Fibroblast of lung (primary cell): ENCODE measurements around the gene APOL4. TPM values are rescaled to one million over a fixed set of nuclear protein-coding genes. Genes with fewer than 3 reads are reported as not detected.

Experiments used
- DNase-seq, 2 donors: peaks; one replicate each; pipeline versions ENCODE4 v3.0.0 to v3.0.0-alpha.2; 2010; ENCODE audit warnings: low read depth in 2 of 2
- H2AFZ ChIP-seq: 2 replicates; pipeline ENCODE4 v1.5.1; 2012; ENCODE audit warnings: low read length, control low read depth, inconsistent platforms
- H3K27ac ChIP-seq: 2 replicates; pipeline ENCODE4 v1.5.1; 2011; ENCODE audit warnings: low read length, control low read depth; ENCODE audit not compliant: insufficient read depth
- H3K27me3 ChIP-seq: 2 replicates; pipeline ENCODE4 v1.5.1; 2011; ENCODE audit warnings: mild to moderate bottlenecking, low read length; ENCODE audit not compliant: control insufficient read depth, insufficient read depth
- H3K36me3 ChIP-seq: 2 replicates; pipeline ENCODE4 v1.5.1; 2011; ENCODE audit warnings: low read length; ENCODE audit not compliant: control insufficient read depth, insufficient read depth
- H3K4me1 ChIP-seq: 2 replicates; pipeline ENCODE4 v1.5.1; 2011; ENCODE audit warnings: low read length; ENCODE audit not compliant: control insufficient read depth, insufficient read depth; ENCODE audit errors: extremely low read depth
- H3K4me2 ChIP-seq: 2 replicates; pipeline ENCODE4 v1.5.1; 2011; ENCODE audit warnings: low read length, control low read depth; ENCODE audit not compliant: insufficient read depth; ENCODE audit errors: extremely low read depth
- H3K4me3 ChIP-seq, 4 experiments: fragments of 200-600 bp in 1 of 4; sonication (generic) in 1 of 4; replicated peaks in 1 of 4; 2 replicates each; pipeline ENCODE4 v1.5.1; 2011 to 2016; ENCODE audit warnings: low read length in 4 of 4, low read depth in 3 of 4, mild to moderate bottlenecking in 3 of 4, control low read depth in 2 of 4, inconsistent platforms in 1 of 4, mixed read lengths in 1 of 4; ENCODE audit not compliant: insufficient read depth in 1 of 4; ENCODE audit errors: control extremely low read depth in 1 of 4
- H3K79me2 ChIP-seq: 2 replicates; pipeline ENCODE4 v1.5.1; 2012; ENCODE audit warnings: mild to moderate bottlenecking, low read length, inconsistent platforms; ENCODE audit not compliant: control insufficient read depth, insufficient read depth
- H3K9ac ChIP-seq: 2 replicates; pipeline ENCODE4 v1.5.1; 2011; ENCODE audit warnings: mild to moderate bottlenecking, low read length, control low read depth; ENCODE audit not compliant: insufficient read depth
- H3K9me3 ChIP-seq: 2 replicates; pipeline ENCODE4 v1.5.1; 2012; ENCODE audit warnings: low read depth, low read length; ENCODE audit not compliant: control insufficient read depth, insufficient read depth
- H4K20me1 ChIP-seq: 2 replicates; pipeline ENCODE4 v1.5.1; 2011; ENCODE audit warnings: low read length; ENCODE audit not compliant: control insufficient read depth, insufficient read depth; ENCODE audit errors: extremely low read depth
- CTCF ChIP-seq, 2 donors: IDR thresholded peaks in 1 of 2; conservative IDR thresholded peaks in 1 of 2; 1 replicate in 1 of 2; 2 replicates in 1 of 2; pipeline ENCODE4 v1.5.1; 2011 to 2012; ENCODE audit warnings: low read length in 2 of 2, control low read depth in 1 of 2, inconsistent platforms in 1 of 2, low read depth in 1 of 2, mild to moderate bottlenecking in 1 of 2
- EZH2 ChIP-seq: IDR thresholded peaks from 2 replicates; pipeline ENCODE4 v1.5.1; 2012; ENCODE audit warnings: low read length, control low read depth, mild to moderate bottlenecking; ENCODE audit errors: missing control alignments
- polyA plus RNA-seq, 2 donors: library from polyadenylated mRNA; depleted of rRNA in 1 of 2; stranded (reverse) in 1 of 2; unstranded in 1 of 2; fragments of >200 nt; gene quantifications; 2 replicates each; pipeline ENCODE4 v1.2.1, GENCODE V29; 2011 to 2012; ENCODE audit warnings: missing spikeins in 1 of 2
- total RNA-seq: library from RNA; depleted of rRNA; stranded (reverse); fragments of >200 nt; gene quantifications from 2 replicates; pipeline ENCODE4 v1.2.1, GENCODE V29; 2014

APOL4 gene
- total and polyA plus RNA-seq, 2 donors (not counting 1 experiment from before 2014, with no cell fraction given): 0.31 to 2.0 TPM

- H3K79me2 ChIP-seq: no peaks in the 10 kb centered on the region
- peaks cover 4% of the 10 kb centered on the region for H3K4me1 ChIP-seq
- no peaks in the 10 kb centered on the region for H3K27me3 ChIP-seq
- no peak overlapping the region for H3K9ac ChIP-seq
- H4K20me1 ChIP-seq: no peaks in the 10 kb centered on the region
- peak; percentile 64 to 83 for DNase-seq
- no peak overlapping the region for H3K4me3 ChIP-seq
- no peak overlapping the region for H2AFZ ChIP-seq
- no peak overlapping the region for H3K4me2 ChIP-seq
- H3K9me3 ChIP-seq: no peaks in the 10 kb centered on the region
- no peak overlapping the region for H3K27ac ChIP-seq
- no peaks in the 10 kb centered on the region for H3K36me3 ChIP-seq
- TF ChIP-seq CTCF (conservative IDR thresholded peaks at IDR 0.05 in 1 of 2, IDR thresholded peaks at IDR 0.05 in 1 of 2; ENCODE audit: low read depth in 1 of 2, low read length in 2 of 2) (peak; percentile 86 to 88), EZH2 (no peak)
Observed at GRCh38 chr22:36144886-36145541, 56.6 kb downstream of the APOL4 start.

GRCh38 chr22:36143956-36144355 lies 57.7 kb downstream of the APOL4 start:
- no peak overlapping the region for H3K9ac ChIP-seq
- peaks cover 4% of the 10 kb centered on the region for H3K4me1 ChIP-seq
- no peak overlapping the region for H2AFZ ChIP-seq
- H3K27me3 ChIP-seq: no peaks in the 10 kb centered on the region
- H3K4me2 ChIP-seq: no peak overlapping the region
- TF ChIP-seq EZH2 (no peak), CTCF (conservative IDR thresholded peaks at IDR 0.05 in 1 of 2, IDR thresholded peaks at IDR 0.05 in 1 of 2; ENCODE audit: low read depth in 1 of 2, low read length in 2 of 2) (no peak)
- H3K9me3 ChIP-seq: no peaks in the 10 kb centered on the region
- H3K27ac ChIP-seq: no peak overlapping the region
- H3K79me2 ChIP-seq: no peaks in the 10 kb centered on the region
- DNase-seq: no peak
- no peak overlapping the region for H3K4me3 ChIP-seq
- H4K20me1 ChIP-seq: no peaks in the 10 kb centered on the region
- H3K36me3 ChIP-seq: no peaks in the 10 kb centered on the region

- Histone ChIP-seq H3K4me3 (no peak overlapping the region), H3K9me3 (no peaks in the 10 kb centered on the region), H3K9ac (no peak overlapping the region), H3K27me3 (no peaks in the 10 kb centered on the region), H3K79me2 (no peaks in the 10 kb centered on the region), H4K20me1 (no peaks in the 10 kb centered on the region), H2AFZ (no peak overlapping the region), H3K4me2 (no peak overlapping the region), H3K36me3 (no peaks in the 10 kb centered on the region), H3K27ac (no peak overlapping the region), H3K4me1 (peaks cover 4% of the 10 kb centered on the region)
- no peak for TF ChIP-seq CTCF (conservative IDR thresholded peaks at IDR 0.05 in 1 of 2, IDR thresholded peaks at IDR 0.05 in 1 of 2; ENCODE audit: low read depth in 1 of 2, low read length in 2 of 2)
- no peak for TF ChIP-seq EZH2
- DNase-seq: no peak
Observed at GRCh38 chr22:36143066-36143815, 58.4 kb downstream of the APOL4 start.
